BLaER1 (cell line): Measurements from ENCODE around the gene ADAP2.
"Not testable (repeated sequence)": the region's sequence is repeated elsewhere in the genome, so short reads cannot be mapped to it uniquely, and the experiment has no call there.

Experiments used
- H3K27ac ChIP-seq: shearing (Covaris generic); formaldehyde crosslinking; 2 replicates; pipeline ENCODE4 v1.8.1; 2022
- H3K27me3 ChIP-seq: shearing (Covaris generic); formaldehyde crosslinking; 2 replicates; pipeline ENCODE4 v1.8.1; 2022
- H3K36me3 ChIP-seq: shearing (Covaris generic); formaldehyde crosslinking; 2 replicates; pipeline ENCODE4 v1.8.1; 2022
- H3K4me1 ChIP-seq: shearing (Covaris generic); formaldehyde crosslinking; 2 replicates; pipeline ENCODE4 v1.8.1; 2022
- H3K4me2 ChIP-seq: shearing (Covaris generic); formaldehyde crosslinking; 2 replicates; pipeline ENCODE4 v1.8.1; 2022
- H3K4me3 ChIP-seq: shearing (Covaris generic); formaldehyde crosslinking; 2 replicates; pipeline ENCODE4 v1.8.1; 2022
- H3K9ac ChIP-seq: shearing (Covaris generic); formaldehyde crosslinking; 2 replicates; pipeline ENCODE4 v1.8.1; 2022
- H3K9me3 ChIP-seq: shearing (Covaris generic); formaldehyde crosslinking; 2 replicates; pipeline ENCODE4 v1.8.1; 2022
- H4K20me1 ChIP-seq: shearing (Covaris generic); formaldehyde crosslinking; 2 replicates; pipeline ENCODE4 v1.8.1; 2022
- Cebpa-rat ChIP-seq: shearing (Covaris generic); IDR thresholded peaks from 2 replicates; pipeline ENCODE4 v1.8.1; 2022

Gene ADAP2

GRCh38 chr17:30969989-30970830, 48.5 kb downstream of the ADAP2 start:
- H3K36me3 ChIP-seq, result peaks cover 23% of the 10 kb centered on the region
- H3K4me1 ChIP-seq, result peaks cover 35% of the 10 kb centered on the region
- H4K20me1 ChIP-seq, result no peaks in the 10 kb centered on the region
- no peaks in the 10 kb centered on the region for H3K27me3 ChIP-seq
- peak overlapping the region; percentile 85 for H3K4me2 ChIP-seq
- no peak for TF ChIP-seq Cebpa-rat
- H3K4me3 ChIP-seq, result peak overlapping the region; percentile 82
- peak overlapping the region; percentile 96 for H3K9ac ChIP-seq
- H3K27ac ChIP-seq, result peak overlapping the region; percentile 98
- H3K9me3 ChIP-seq, result peaks cover 16% of the 10 kb centered on the region

GRCh38 chr17:30970831-30971567, 49.3 kb downstream of the ADAP2 start, which contains the start of gene RNF135:
TSS of gene RNF135 (plus strand) at chr17:30971039. CDS start at chr17:30971074, 35 bp downstream.
- Histone ChIP-seq H3K4me3 (peak within 1 kb of the TSS; percentile 82), H3K27me3 (no peaks in the 10 kb centered on the region), H3K4me1 (peaks cover 35% of the 10 kb centered on the region), H4K20me1 (no peaks in the 10 kb centered on the region), H3K9ac (peak within 1 kb of the TSS; percentile 96), H3K36me3 (peaks cover 31% of the 10 kb centered on the region), H3K9me3 (peaks cover 24% of the 10 kb centered on the region), H3K27ac (peak within 1 kb of the TSS; percentile 98), H3K4me2 (peak within 1 kb of the TSS; percentile 85)
- no peak for TF ChIP-seq Cebpa-rat

GRCh38 chr17:30975042-30975820, 53.5 kb downstream of the ADAP2 start:
- H4K20me1 ChIP-seq, result no peaks in the 10 kb centered on the region

GRCh38 chr17:30979919-30980318, 58.2 kb downstream of the ADAP2 start:
- H3K27me3 ChIP-seq, H3K4me1 ChIP-seq, H3K9ac ChIP-seq, H3K4me3 ChIP-seq, H3K27ac ChIP-seq, H3K4me2 ChIP-seq: not testable (repeated sequence)
- peaks cover 27% of the 10 kb centered on the region for H3K36me3 ChIP-seq
- peaks cover 32% of the 10 kb centered on the region; the same call in 1 of the 2 replicates for H4K20me1 ChIP-seq
- peaks cover 18% of the 10 kb centered on the region for H3K9me3 ChIP-seq

More at GRCh38 chr17:30975042-30975820, 53.5 kb downstream of the ADAP2 start:
- H3K27me3 ChIP-seq, result no peaks in the 10 kb centered on the region
- no peak overlapping the region for H3K4me2 ChIP-seq
- no peak overlapping the region for H3K9ac ChIP-seq
- peaks cover 13% of the 10 kb centered on the region for H3K4me1 ChIP-seq
- peaks cover 37% of the 10 kb centered on the region for H3K36me3 ChIP-seq
- H3K4me3 ChIP-seq, result no peak overlapping the region
- no peak for TF ChIP-seq Cebpa-rat
- no peak overlapping the region for H3K27ac ChIP-seq
- peaks cover 31% of the 10 kb centered on the region for H3K9me3 ChIP-seq

- H3K4me2 ChIP-seq, result no peak overlapping the region
- peaks cover 29% of the 10 kb centered on the region for H3K36me3 ChIP-seq
- H3K4me3 ChIP-seq, result no peak overlapping the region
- H3K27ac ChIP-seq, result no peak overlapping the region
- no peak for TF ChIP-seq Cebpa-rat
- H3K27me3 ChIP-seq, result no peaks in the 10 kb centered on the region
- H3K9ac ChIP-seq, result no peak overlapping the region
- H4K20me1 ChIP-seq, result peaks cover 42% of the 10 kb centered on the region; the same call in 1 of the 2 replicates
- no peaks in the 10 kb centered on the region for H3K9me3 ChIP-seq
- H3K4me1 ChIP-seq, result no peaks in the 10 kb centered on the region
These were observed 60.1 kb downstream of the ADAP2 start for GRCh38 chr17:30981531-30982519.

GRCh38 chr17:30982855-30983254, 61.1 kb downstream of the ADAP2 start:
- Histone ChIP-seq H3K36me3 (peaks cover 37% of the 10 kb centered on the region), H3K9me3 (no peaks in the 10 kb centered on the region), H4K20me1 (peaks cover 49% of the 10 kb centered on the region; the same call in 1 of the 2 replicates), H3K27ac (no peak overlapping the region), H3K4me1 (no peaks in the 10 kb centered on the region), H3K4me2 (no peak overlapping the region), H3K4me3 (no peak overlapping the region), H3K27me3 (no peaks in the 10 kb centered on the region), H3K9ac (no peak overlapping the region)
- TF ChIP-seq Cebpa-rat, result no peak

- H3K27me3 ChIP-seq, result no peaks in the 10 kb centered on the region
- no peak for TF ChIP-seq Cebpa-rat
- no peaks in the 10 kb centered on the region for H3K4me1 ChIP-seq
- no peaks in the 10 kb centered on the region for H3K9me3 ChIP-seq
- peaks cover 86% of the 10 kb centered on the region for H3K36me3 ChIP-seq
- H4K20me1 ChIP-seq, result peaks cover 19% of the 10 kb centered on the region; the same call in 1 of the 2 replicates
- no peak overlapping the region for H3K4me2 ChIP-seq
- no peak overlapping the region for H3K4me3 ChIP-seq
- no peak overlapping the region for H3K27ac ChIP-seq
- H3K9ac ChIP-seq, result no peak overlapping the region
These were observed 68.7 kb downstream of the ADAP2 start for GRCh38 chr17:30990458-30990857.

- H3K4me1 ChIP-seq, result no peaks in the 10 kb centered on the region
- H4K20me1 ChIP-seq, result 0 out of 2 replicates have a peak, but pooled peaks cover 8% of the 10 kb centered on the region
- H3K9me3 ChIP-seq, result no peaks in the 10 kb centered on the region
These were observed 70.8 kb downstream of the ADAP2 start for GRCh38 chr17:30992551-30992950.

More at GRCh38 chr17:30992551-30992950, 70.8 kb downstream of the ADAP2 start:
- Histone ChIP-seq H3K27ac (no peak overlapping the region), H3K4me2 (no peak overlapping the region), H3K36me3 (peaks cover 87% of the 10 kb centered on the region), H3K27me3 (no peaks in the 10 kb centered on the region), H3K4me3 (no peak overlapping the region), H3K9ac (no peak overlapping the region)
- TF ChIP-seq Cebpa-rat, result no peak
